ENCODE measurements around the gene DBP.
A peak's percentile ranks its signal among the peaks of the same experiment; 100 is the strongest.

DBP gene

GRCh38 chr19:48627865-48628314, 9.3 kb downstream of the DBP start:
- H3K4me3 ChIP-seq (replicated peaks in 1 of 2; ENCODE audit: low read depth in 2 of 2, low read length in 2 of 2) = no peak overlapping the region
- no peak for TF ChIP-seq CTCF (IDR thresholded peaks at IDR 0.05; ENCODE audit: low read depth, low read length)
- DNase-seq (ENCODE audit: low read depth in 2 of 2) = no peak

GRCh38 chr19:48627201-48627864, 9.8 kb downstream of the DBP start:
- no peak for TF ChIP-seq CTCF (IDR thresholded peaks at IDR 0.05; ENCODE audit: low read depth, low read length)
- H3K4me3 ChIP-seq (replicated peaks in 1 of 2; ENCODE audit: low read depth in 2 of 2, low read length in 2 of 2) = no peak overlapping the region
- DNase-seq (ENCODE audit: low read depth in 2 of 2) = no peak

GRCh38 chr19:48625891-48626327, 11.3 kb downstream of the DBP start:
- H3K4me3 ChIP-seq (replicated peaks in 1 of 2; ENCODE audit: low read depth in 2 of 2, low read length in 2 of 2) = no peak overlapping the region
- DNase-seq (ENCODE audit: low read depth in 2 of 2) = no peak
- TF ChIP-seq CTCF (IDR thresholded peaks at IDR 0.05; ENCODE audit: low read depth, low read length) = no peak

- H3K4me3 ChIP-seq (replicated peaks in 1 of 2; ENCODE audit: low read depth in 2 of 2, low read length in 2 of 2) = peak overlapping the region; percentile 44 to 56
- no peak for DNase-seq (ENCODE audit: low read depth in 2 of 2)
- no peak for TF ChIP-seq CTCF (IDR thresholded peaks at IDR 0.05; ENCODE audit: low read depth, low read length)
These were observed 12.1 kb downstream of the DBP start for GRCh38 chr19:48624791-48625723.

- peak overlapping the region; percentile 44 to 56 for H3K4me3 ChIP-seq (replicated peaks in 1 of 2; ENCODE audit: low read depth in 2 of 2, low read length in 2 of 2)
- DNase-seq (ENCODE audit: low read depth in 2 of 2) = peak; percentile 97 to 99
- TF ChIP-seq CTCF (IDR thresholded peaks at IDR 0.05; ENCODE audit: low read depth, low read length) = no peak
These were observed 13.0 kb downstream of the DBP start for GRCh38 chr19:48624067-48624594.

GRCh38 chr19:48623556-48624066, 13.6 kb downstream of the DBP start:
- no peak for TF ChIP-seq CTCF (IDR thresholded peaks at IDR 0.05; ENCODE audit: low read depth, low read length)
- DNase-seq (ENCODE audit: low read depth in 2 of 2) = no peak
- peak overlapping the region; percentile 9 to 41 for H3K4me3 ChIP-seq (replicated peaks in 1 of 2; ENCODE audit: low read depth in 2 of 2, low read length in 2 of 2)

Measured in cardiac fibroblast (primary cell).